Fibroblast of villous mesenchyme (primary cell): ENCODE data around the gene CLTRN. TPM values are rescaled to one million over a fixed set of nuclear protein-coding genes. Genes with fewer than 3 reads are reported as not detected.

Source experiments
- DNase-seq: peaks from one replicate; pipeline ENCODE4 v3.0.0-alpha.2; 2010; ENCODE audit warnings: low read depth
- H3K4me3 ChIP-seq: 2 replicates; pipeline ENCODE4 v1.5.1; 2011; ENCODE audit warnings: low read depth, mild to moderate bottlenecking, low read length
- total RNA-seq: library from RNA; depleted of rRNA; stranded (reverse); fragments of >200 nt; gene quantifications from 2 replicates; pipeline ENCODE4 v1.2.3, GENCODE V29; 2012
- TF ChIP-seq, protein P1 (sequence below): IDR thresholded peaks from 2 replicates; pipeline ENCODE4 v1.5.1; 2012; ENCODE audit warnings: low read depth, mild to moderate bottlenecking, low read length; ENCODE audit not compliant: insufficient read depth

The CLTRN gene
- total RNA-seq, 1 donor = under 0.01 TPM

DNA sequence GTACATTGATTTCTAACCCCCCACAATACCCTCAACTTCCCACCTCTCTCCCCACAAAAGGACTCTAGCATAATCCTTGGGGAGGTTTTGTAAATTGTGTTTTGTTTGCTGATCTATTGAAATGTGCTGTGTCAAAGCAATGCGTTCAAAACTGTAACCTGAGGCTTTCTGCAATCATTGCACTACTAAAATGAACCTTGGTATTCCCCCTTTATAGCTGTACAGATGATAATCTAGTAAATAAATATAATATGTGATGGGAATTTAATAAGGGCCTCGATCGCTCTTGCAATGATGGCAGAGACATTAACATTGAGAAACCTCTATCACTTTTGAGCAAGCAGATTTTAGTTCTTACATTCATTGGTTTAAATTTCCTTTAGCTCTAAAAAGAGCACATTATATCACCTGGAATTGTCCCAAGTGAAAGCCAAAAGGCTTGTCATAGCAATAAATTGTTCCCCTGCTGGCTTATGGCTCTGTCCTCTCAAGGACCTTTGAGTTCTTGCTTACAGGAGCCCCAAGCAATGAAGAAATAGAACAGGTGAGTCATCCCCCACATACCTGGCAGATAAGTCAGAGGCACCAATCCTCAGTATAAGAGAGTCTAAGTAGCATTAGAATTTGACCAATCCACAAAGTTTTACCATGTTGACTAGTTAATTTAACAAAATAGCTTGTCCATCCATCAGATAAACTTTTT, 45.4 kb downstream of the CLTRN start:
- DNase-seq = no peak
- TF ChIP-seq, protein P1, sequence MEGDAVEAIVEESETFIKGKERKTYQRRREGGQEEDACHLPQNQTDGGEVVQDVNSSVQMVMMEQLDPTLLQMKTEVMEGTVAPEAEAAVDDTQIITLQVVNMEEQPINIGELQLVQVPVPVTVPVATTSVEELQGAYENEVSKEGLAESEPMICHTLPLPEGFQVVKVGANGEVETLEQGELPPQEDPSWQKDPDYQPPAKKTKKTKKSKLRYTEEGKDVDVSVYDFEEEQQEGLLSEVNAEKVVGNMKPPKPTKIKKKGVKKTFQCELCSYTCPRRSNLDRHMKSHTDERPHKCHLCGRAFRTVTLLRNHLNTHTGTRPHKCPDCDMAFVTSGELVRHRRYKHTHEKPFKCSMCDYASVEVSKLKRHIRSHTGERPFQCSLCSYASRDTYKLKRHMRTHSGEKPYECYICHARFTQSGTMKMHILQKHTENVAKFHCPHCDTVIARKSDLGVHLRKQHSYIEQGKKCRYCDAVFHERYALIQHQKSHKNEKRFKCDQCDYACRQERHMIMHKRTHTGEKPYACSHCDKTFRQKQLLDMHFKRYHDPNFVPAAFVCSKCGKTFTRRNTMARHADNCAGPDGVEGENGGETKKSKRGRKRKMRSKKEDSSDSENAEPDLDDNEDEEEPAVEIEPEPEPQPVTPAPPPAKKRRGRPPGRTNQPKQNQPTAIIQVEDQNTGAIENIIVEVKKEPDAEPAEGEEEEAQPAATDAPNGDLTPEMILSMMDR = no peak
- H3K4me3 ChIP-seq = no peak overlapping the region

DNA sequence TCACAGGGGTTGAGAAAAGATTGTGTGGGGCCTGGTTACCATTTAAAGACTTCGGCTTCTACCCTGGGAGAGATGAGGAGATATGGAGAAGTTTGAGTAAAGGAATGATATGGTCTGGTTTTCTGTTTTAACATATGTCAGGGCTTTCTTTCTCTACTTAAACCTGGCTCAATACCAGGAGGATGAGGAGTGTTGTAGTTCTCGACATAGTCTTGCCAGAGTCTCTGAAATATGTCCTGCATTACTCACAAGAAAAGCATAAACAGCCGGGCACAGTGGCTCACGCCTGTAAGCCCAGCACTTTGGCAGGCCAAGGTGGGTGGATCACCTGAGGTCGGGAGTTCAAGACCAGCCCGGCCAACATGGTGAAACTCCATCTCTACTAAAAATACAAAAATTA, 47.5 kb downstream of the CLTRN start:
- H3K4me3 ChIP-seq = no peak overlapping the region
- DNase-seq = no peak
- TF ChIP-seq, protein P1 = no peak

DNA sequence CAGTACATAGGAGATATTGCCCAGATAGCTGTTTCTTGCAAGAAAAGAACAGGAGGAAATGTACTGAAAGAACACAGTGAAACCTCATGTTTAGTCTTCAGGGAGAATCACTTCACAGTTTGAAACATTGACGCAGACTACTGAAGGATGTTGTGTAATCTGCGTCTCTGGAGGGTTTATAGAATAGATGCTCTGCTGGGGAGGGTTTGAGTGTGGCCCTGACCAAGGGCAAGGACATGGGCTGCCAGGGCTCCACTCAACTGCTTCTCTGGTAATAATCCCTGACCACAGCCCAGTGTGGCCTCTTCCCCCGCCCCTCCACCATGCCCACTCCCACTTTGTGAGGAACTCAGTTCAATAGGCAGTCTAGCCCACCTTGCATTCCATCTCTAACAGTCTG, 48.1 kb downstream of the CLTRN start:
- TF ChIP-seq, protein P1 = no peak
- H3K4me3 ChIP-seq = no peak overlapping the region
- DNase-seq = peak; percentile 47

DNA sequence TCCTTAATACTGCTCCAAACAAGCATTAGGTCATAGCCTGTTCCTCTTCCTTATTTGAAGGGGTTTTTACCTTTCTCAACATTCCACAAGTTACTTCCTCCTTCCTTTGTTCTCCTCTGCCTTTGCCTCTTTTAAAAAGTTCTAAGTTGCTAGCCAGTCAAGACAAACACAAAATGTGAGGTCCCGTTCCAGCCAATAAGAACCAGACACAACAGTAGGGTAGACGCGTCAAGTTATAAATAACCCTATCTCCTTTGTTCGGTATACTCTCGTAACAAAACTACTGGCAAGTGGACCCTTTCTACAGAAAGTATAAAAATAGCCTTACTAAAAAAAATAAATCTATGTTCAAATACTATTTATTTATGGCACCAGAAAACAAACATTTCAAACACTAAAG, 57.5 kb downstream of the CLTRN start:
- H3K4me3 ChIP-seq = no peak overlapping the region
- TF ChIP-seq, protein P1 = no peak
- no peak for DNase-seq

DNA sequence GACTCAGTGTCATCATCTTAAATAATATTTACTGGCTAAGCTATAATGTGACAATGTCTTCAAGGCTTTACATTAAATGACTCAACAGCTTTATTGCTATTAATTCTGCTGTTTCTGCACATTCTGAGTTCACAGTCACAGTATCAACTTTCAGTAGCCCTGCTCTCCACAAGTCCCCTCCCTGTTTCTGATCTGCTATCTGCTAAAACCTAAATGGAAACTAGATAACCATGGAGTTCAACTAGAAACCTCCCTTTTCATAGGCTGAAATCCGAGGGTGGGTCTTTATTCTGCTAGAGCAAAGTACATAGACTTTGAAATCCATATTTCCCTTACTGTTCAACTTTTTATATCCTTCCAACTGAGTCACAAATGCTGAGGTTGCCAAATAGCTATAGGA, 58.5 kb downstream of the CLTRN start:
- TF ChIP-seq, protein P1 = no peak

DNA sequence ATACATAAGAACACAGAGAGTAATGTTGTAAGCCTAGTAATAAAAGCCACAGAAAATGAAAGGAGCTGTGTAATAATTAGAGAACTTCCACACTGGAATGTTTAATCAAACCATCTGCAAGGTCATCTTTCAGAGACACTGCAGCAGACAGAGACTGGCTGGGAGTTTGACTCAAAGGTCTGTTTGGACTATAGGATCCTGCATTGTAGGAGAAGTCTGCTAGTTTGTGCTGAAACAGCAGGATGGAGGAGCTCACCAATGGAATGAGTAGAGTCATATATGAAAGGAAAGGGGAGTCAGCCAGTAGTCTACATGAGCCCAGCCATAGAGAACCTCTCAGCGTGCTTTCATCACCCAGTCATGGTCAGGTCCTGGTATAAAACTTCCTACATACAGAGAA, 59.4 kb downstream of the CLTRN start:
- no peak for DNase-seq
- no peak overlapping the region for H3K4me3 ChIP-seq
- TF ChIP-seq, protein P1 = no peak

More for the DNA sequence above, 58.5 kb downstream of the CLTRN start:
- no peak for DNase-seq
- no peak overlapping the region for H3K4me3 ChIP-seq

DNA sequence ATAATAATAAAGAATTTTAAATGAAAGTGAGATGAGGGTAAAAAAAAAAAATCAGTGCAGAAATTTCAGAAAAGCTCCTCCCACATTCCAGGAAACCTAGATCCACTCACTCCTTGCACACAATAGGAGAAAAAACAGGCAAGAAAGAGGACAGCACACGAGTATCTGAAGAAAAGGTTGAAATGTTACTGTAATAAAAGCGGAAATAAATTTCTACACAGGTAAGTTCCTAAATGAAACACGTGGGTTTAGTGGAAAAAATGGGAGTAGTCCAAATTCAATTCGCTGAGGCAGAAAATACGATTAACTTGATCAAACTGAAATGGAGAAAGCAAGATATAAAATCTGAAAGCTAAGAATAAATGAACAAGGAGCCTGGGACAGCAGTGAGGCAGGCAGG, 61.8 kb downstream of the CLTRN start:
- TF ChIP-seq, protein P1 = no peak
- no peak overlapping the region for H3K4me3 ChIP-seq
- DNase-seq = no peak
